GM21381 (cell line): Measurements from ENCODE around the gene HOXC13.

ENCODE experiments used
- ATAC-seq: cut with Tn5 transposase; IDR thresholded peaks from one replicate; pipeline ENCODE4 v1.9.1; 2021; ENCODE audit warnings: mild to moderate bottlenecking, moderate library complexity; ENCODE audit not compliant: unreplicated experiment

HOXC13 gene

DNA sequence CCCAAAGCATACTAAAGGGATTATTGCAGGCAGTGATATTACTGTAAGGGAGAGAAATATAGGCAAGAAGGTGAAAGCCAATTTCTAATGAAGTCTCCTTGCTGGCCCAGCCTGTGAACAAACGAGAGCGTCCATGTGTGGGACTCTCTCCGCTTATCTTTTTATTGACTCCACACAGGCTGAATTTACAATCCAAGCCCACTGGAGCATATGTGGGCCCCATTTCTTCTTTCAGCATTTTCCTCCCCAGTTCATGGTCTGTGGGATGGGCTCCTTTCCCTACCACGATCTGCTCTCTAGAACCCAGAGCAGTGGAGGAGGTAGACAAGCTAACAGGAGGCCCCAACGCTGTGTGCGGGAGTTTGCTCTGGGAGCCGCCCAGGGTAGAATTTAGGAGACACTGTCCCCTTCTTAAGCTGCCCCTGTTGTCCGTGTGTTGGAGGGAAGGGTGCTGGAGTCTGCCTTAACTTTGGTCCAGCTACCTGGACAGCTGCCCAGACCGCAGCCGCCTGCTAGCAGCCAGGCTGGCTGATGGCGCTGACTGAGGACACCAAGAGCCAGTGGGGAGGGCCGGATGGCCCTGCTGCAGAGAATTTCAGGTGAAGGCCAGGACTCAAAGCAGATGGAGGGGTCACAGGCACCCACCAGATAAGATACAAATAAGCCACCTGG, 31.1 kb downstream of the HOXC13 start:
- no peak for ATAC-seq

DNA sequence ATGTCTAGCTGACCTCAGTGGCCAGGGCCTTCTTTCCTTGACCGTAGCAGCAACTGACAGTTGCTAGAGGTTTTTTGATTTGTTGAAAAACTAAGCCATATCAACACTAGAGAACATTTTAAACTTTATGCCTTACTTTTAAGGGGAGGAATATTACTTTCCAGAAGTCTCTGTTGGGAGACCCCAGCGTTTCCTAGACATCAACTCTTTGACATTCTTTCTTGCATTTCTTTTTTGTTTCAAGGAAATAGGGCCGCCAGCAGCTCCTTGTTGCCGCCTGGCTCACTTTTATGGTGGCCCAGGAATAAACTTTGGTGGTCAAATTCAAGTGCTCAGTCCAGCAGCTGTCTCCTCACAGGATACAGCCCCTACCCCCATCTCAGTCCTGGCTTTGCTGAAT, 31.8 kb downstream of the HOXC13 start:
- no peak for ATAC-seq

GRCh38 chr12:53971129-53971528, 32.5 kb downstream of the HOXC13 start:
- ATAC-seq, result no peak

- ATAC-seq, result no peak
Measured at GRCh38 chr12:53971686-53972085, 33.1 kb downstream of the HOXC13 start.

DNA sequence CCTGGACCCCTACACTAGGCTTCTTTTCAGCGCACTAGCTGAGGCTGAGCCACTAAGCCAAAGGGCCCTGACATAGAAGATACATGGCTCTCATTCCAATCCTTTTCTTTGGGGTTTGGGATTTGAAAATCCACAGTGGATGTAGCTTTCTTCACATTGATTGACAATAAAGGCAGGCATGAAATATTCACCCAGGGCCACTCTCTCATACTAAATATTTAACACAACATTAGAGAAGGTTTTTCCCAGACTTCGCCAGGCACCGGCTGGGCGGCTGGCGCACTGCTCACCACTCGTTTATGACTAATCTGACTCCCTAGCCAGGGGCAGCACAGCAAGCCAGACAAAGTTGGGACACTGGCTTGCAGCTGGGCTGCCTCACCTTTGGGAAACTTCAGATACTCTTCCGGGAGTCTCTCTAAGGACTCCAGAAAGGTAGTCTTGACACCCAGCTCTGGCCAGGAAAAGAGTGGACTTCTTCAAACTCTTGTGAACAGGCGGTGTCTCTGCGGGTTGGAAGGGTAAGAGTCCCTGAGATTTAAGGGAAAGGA, 33.6 kb downstream of the HOXC13 start:
- ATAC-seq, result no peak

DNA sequence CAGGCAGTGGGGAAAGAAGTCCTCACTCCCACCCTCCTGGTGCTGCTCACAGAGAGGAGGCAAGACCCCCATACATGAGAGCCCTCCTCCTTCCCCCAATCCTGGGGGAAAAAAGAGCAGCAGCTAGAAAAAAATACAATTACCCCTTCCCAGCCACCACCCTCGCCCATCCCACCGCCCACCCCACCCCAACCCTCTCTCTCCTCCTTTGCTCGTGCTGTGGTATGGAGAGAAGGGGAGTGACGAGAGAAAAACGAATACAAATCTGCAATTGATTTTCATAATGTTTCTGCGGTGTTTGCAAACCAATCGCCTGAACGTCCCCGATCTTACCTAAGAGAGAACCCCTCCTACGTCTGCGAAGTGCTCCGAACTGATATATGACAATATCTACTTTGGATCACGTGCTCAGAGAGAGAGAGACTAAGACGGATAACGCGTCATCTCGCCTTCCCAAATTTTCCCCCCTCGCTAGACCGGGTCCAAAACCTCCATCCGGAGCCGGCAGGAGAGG, 34.1 kb downstream of the HOXC13 start, which contains the start of gene HOXC11:
Gene HOXC11 (plus strand): TSS at position 405 of the 514 bp plus-strand sequence. CDS start 116 bp downstream, outside the sequence.
- ATAC-seq, result no peak

- no peak for ATAC-seq
Measured at GRCh38 chr12:53973236-53974042, 34.8 kb downstream of the HOXC13 start.

- no peak for ATAC-seq
Measured at GRCh38 chr12:53974084-53975063, 35.7 kb downstream of the HOXC13 start, which contains the start of gene HOTAIR. Gene HOTAIR (minus strand): TSS chr12:53974954.

DNA sequence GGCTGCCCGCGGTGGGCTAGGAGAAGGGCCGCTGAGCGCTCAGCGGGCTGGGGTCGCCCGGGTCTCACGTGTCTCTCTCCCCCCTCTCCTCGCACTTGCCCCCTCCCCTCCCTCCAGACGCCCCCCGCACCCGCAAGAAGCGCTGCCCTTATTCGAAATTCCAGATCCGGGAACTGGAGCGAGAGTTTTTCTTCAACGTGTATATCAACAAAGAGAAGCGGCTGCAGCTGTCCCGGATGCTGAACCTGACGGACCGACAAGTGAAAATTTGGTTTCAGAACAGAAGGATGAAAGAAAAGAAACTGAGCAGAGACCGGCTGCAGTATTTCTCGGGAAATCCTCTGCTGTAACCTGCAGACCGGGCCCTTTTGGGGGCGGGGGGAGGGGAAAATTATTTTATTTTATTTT, 36.4 kb downstream of the HOXC13 start:
- no peak for ATAC-seq

GRCh38 chr12:53975479-53976152, 37.0 kb downstream of the HOXC13 start:
- ATAC-seq, result no peak

GRCh38 chr12:53976172-53976822, 37.7 kb downstream of the HOXC13 start:
- ATAC-seq, result no peak

DNA sequence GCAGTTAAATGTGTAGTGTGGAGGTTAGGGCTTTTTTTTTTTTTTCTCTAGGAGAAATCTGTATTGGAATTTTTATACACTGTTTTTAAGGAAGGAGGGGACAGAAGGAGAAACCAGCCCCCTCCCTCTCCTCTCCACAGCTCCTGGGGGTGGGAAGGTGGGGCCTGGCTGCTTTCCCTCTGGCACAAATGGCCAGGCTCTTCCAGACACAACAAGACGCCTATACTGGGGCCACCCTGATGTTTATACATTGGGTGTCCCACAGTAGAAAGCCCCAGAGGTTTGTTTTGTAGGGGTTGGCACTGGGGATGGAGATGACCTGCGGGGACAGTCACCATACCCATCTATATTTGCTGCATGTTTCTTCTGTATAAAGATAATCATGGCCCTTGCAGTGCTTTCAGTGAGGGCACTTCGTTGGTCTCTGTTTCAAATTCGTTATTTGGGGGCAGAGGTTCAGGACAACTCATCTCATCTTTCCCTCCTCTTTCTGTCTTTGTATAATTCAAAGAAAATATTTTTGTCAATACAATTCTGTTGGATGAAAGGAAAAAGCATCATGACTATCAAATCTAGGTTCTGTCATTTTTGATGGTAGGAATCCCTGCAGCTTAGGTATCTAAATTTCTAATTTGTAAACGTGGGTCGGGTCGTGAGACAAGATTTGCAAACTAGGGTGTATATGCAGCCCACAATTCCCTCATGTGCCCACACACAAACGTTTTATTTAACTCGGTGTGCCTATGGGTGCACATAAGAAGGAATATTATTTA, 38.4 kb downstream of the HOXC13 start:
- ATAC-seq, result no peak

DNA sequence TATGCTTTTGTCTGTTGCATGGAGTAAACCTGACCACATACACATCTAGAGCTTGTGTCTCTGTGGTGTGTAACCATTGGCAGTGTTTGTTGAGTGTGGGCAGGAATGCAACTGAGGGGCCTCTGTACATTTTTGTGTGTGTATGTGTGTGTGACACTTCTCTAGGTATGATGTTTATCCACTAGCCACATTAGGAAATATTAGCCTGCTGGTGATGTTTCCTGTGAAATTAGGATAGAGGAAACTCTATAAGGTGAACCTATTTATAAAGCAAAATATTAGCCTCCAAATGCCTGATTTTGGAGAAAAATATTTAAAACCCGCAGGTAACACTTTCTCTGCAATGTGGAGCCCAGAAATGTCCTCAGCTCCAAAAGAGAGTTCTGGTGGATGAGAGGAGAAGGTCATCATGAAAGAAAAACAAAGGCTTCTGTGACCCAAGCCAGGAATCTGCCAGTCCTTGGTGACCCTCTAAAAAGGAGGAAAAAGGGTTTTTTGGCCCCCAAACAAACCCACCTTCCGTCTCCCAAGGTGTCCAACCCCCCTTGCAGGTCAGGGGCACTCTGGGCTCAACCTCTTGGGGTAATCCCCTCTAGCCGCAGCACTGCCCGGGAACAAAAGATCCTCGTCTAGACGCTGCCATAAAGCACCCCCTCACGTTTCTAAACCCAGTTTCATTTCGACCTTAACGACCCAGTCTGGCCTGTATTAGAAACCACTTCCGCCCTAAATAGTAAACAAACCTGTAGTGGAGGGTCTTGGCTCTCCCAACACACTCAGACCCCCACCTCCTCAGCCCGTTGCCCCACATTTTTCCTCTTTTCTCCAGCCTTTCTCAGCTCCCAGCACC, 39.2 kb downstream of the HOXC13 start:
- ATAC-seq, result no peak

DNA sequence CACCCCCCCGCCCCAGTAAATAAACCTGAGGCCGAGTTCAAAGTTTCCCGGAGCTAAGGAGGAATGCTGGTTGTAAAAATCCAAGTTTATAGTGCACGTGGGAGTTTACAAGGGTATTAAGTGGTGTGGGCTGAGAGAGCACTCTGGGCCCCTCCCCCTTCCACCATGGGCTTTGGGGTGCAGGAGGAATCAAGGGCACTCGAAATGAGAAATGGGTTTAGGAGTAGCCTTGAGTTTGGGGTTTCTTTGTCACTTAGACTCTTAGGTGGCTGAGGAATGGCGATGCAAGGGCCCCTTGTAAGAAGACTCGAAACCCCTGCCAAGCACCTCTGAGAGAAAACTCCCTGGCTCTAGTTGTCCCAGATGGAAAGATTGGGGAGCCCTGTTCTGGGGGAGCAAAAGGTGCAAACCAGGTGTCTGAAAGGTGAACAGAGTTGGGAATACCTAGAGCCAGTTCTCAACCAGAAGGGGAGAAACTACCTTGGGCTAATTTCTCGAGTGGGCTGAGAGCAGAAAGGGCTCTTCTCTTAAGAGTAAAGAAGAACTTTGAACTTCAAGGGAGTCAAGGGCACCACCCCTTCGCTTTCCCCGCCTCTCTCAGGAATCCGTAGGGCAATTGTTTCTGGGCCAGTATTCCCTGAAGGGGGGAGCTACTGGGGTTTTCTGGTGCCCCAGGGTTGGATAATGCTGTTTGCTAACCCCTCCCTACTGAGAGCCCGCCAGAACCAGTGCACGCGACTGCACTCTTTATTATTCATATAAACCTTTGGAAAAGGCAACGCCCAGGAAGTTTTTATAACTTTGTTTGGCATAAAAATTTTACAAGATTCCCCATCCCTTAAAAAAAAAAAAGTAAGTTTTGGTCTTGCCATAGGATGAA, 40.1 kb downstream of the HOXC13 start:
- ATAC-seq, result no peak

DNA sequence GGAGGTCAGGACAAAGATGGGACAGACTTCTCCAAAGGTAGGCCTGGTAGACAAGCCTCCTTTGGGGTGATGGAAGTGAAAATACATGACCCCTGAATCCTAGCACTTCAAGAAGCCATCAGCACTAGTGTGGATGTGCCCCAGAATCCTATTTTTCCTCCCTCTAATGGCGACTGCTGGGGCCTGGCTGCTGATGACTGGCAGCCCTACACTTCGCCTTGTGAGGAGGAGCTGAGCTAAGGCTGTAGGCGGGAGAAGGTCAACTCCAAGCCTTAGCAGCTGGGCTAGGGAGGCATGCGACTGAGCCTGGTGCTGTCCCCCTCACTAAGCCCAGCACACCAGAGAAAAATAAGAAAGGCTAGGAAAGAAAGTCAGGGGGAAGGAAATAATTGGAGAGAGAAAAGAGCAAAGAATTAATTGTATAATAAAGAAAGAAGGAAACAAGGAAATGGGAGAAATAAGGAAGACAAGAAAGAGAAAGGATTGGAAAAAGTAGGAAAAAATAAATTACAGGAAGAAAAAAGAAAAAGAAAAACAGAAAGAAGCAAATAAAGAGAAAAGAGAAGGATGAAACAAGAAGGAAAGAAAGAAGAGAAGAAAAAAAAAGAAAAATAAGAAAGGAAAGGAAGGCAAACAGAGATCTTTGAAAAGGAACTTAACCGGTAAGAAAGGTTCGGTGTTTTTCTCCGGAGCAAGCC, 41.6 kb downstream of the HOXC13 start:
- no peak for ATAC-seq

DNA sequence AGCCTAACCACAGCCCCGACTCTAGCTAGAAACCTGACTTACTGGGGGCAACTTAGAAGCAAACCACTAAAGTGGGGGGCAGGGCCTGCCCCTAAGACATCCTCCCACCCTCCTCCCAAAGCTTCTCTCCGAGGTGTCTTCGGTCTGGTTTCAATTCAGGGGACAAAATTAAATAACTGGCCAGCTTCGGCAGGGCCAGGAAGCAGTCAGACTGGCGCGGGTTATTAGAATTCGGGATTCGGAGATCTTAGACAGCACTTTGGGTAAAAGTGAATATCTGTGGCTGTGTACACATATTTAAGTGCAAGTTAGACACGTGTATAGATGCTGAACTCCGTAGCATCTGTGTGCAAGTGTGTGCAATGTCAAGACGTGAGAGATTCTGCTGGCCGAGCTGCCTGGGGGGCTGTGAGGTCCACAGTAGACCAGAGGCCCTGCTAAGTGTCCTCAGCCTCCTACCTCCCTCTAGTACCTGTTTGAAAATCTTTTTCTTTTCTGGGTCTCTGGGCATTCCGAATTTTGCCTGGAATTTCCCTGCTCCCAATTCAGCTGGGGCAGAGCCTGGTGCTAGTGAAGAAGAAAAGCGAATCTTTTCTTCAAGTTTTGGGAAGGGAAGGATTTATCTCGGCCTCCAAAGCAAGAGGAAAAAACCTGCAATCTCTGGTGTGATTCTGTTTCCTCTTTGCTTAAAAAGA, 42.3 kb downstream of the HOXC13 start:
- no peak for ATAC-seq
